ENCODE measurements around the gene IRX4.

The IRX4 gene

GRCh38 chr5:1882337-1883119 lies at the start of gene IRX4:
TSS of gene IRX4 (minus strand) at chr5:1882925. CDS start at chr5:1882647, 278 bp downstream.
- no peak for DNase-seq

- DNase-seq, result no peak
Observed at GRCh38 chr5:1931604-1932231, 49.0 kb upstream of the IRX4 start.

GRCh38 chr5:1930880-1931603 lies 48.3 kb upstream of the IRX4 start:
- no peak for DNase-seq

GRCh38 chr5:1930501-1930879 lies 47.8 kb upstream of the IRX4 start:
- no peak for DNase-seq

GRCh38 chr5:1929108-1929991 lies 46.6 kb upstream of the IRX4 start:
- DNase-seq, result no peak

- no peak for DNase-seq
Observed at GRCh38 chr5:1926471-1927341, 44.0 kb upstream of the IRX4 start.

- no peak for DNase-seq
Observed at GRCh38 chr5:1926071-1926440, 43.3 kb upstream of the IRX4 start.

- DNase-seq, result no peak
Observed at GRCh38 chr5:1925111-1926070, 42.7 kb upstream of the IRX4 start.

GRCh38 chr5:1923766-1924165 lies 41.0 kb upstream of the IRX4 start:
- DNase-seq, result no peak

- no peak for DNase-seq
Observed at GRCh38 chr5:1923341-1923740, 40.6 kb upstream of the IRX4 start.

GRCh38 chr5:1921711-1922110 lies 39.0 kb upstream of the IRX4 start:
- no peak for DNase-seq

- DNase-seq, result no peak
Observed at GRCh38 chr5:1919750-1920149, 37.0 kb upstream of the IRX4 start.

- DNase-seq, result no peak
Observed at GRCh38 chr5:1919209-1919566, 36.5 kb upstream of the IRX4 start.

- no peak for DNase-seq
Observed at GRCh38 chr5:1918488-1919208, 35.9 kb upstream of the IRX4 start.

- DNase-seq, result no peak
Observed at GRCh38 chr5:1917830-1918487, 35.2 kb upstream of the IRX4 start.

- DNase-seq, result no peak
Observed at GRCh38 chr5:1916041-1917001, 33.6 kb upstream of the IRX4 start.

GRCh38 chr5:1915316-1915715 lies 32.6 kb upstream of the IRX4 start:
- DNase-seq, result no peak

- DNase-seq, result no peak
Observed at GRCh38 chr5:1914471-1914870, 31.7 kb upstream of the IRX4 start.

Data from activated CD4-positive, alpha-beta T cell treated with anti-CD3 and anti-CD28 coated beads, Interleukin-10, Interleukin-2, amounts not matched to agents 100 ng/mL and 50 ng/mL, durations not matched to agents 16 hours and 8 hours (primary cell).